Mucosa of rectum (tissue), 2 donors: Measurements from ENCODE around the gene ELAVL1.

Experiments
- H3K27ac ChIP-seq, 2 donors: one replicate each; pipeline ENCODE4 v1.7.0; 2013; ENCODE audit warnings: inconsistent platforms in 2 of 2, low read depth in 2 of 2, low read length in 2 of 2
- H3K27me3 ChIP-seq, 2 donors: one replicate each; pipeline ENCODE4 v1.7.0; 2013; ENCODE audit warnings: low read length in 2 of 2; ENCODE audit not compliant: control insufficient read depth in 2 of 2, insufficient read depth in 2 of 2
- H3K36me3 ChIP-seq, 2 donors: one replicate each; pipeline ENCODE4 v1.7.0; 2013; ENCODE audit warnings: low read length in 2 of 2; ENCODE audit not compliant: control insufficient read depth in 2 of 2, insufficient read depth in 2 of 2
- H3K4me1 ChIP-seq, 2 donors: one replicate each; pipeline ENCODE4 v1.7.0; 2013; ENCODE audit warnings: low read length in 2 of 2, mild to moderate bottlenecking in 1 of 2; ENCODE audit not compliant: control insufficient read depth in 2 of 2, insufficient read depth in 2 of 2
- H3K4me3 ChIP-seq, 2 donors: one replicate each; pipeline ENCODE4 v1.7.0; 2013; ENCODE audit warnings: low read length in 2 of 2
- H3K9ac ChIP-seq, 2 donors: one replicate each; pipeline ENCODE4 v1.7.0; 2013; ENCODE audit warnings: low read length in 2 of 2, low read depth in 1 of 2, mild to moderate bottlenecking in 1 of 2
- H3K9me3 ChIP-seq, 2 donors: one replicate each; pipeline ENCODE4 v1.7.0; 2013; ENCODE audit warnings: low read length in 2 of 2; ENCODE audit not compliant: control insufficient read depth in 2 of 2
- donor health status: healthy.
- donor health status: Normal muscosa, but diverticular disease.

The ELAVL1 gene

DNA sequence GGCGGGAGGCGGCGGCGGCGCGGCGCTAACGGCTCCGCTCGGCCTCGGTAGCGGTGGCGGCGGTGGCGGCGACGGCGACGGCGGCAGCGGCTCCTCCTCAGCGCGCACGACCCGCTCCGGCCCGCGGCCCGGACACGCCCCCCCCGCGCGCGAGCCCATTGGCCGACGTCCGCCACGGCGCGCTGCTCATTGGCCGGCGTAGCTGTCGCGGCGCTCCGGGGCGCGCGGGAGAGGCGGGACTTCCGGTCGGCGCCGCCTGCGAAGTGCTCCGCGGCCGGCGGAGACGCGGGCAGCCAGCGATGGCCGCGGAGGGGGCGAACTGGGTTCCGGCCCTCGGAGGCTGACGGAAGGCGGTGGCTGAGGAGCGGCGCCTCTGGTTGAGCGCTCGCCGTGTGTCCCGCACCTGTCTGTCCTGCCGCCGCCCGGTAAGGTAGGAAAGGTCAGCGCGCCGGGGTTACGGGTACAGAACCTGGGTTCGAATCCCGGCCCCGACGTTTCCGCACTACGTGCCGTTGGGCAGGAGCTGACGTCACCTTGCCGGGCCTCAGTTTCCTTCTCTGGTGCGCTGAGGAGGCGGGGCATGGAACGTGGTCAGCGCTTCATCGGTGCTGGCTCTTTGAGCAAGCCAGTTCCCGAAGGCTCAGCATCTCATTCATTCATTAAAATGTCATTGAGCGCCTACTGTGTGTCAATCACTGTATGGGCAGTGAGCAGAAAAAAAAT, at the start of gene ELAVL1:
Gene ELAVL1, minus strand, starts transcription at position 108 of the 723 bp plus-strand sequence. CDS start 13,826 bp downstream, outside the sequence.
- Histone ChIP-seq H3K4me1 (peaks cover 22 to 31% of the 10 kb centered on the region in 2 donors), H3K9ac (peak within 1 kb of the TSS; percentile 80 to 89), H3K27ac (peak within 1 kb of the TSS; percentile 77), H3K9me3 (no peaks in the 10 kb centered on the region), H3K36me3 (no peaks in the 10 kb centered on the region), H3K4me3 (peak within 1 kb of the TSS; percentile 87 to 88), H3K27me3 (no peaks in the 10 kb centered on the region)

DNA sequence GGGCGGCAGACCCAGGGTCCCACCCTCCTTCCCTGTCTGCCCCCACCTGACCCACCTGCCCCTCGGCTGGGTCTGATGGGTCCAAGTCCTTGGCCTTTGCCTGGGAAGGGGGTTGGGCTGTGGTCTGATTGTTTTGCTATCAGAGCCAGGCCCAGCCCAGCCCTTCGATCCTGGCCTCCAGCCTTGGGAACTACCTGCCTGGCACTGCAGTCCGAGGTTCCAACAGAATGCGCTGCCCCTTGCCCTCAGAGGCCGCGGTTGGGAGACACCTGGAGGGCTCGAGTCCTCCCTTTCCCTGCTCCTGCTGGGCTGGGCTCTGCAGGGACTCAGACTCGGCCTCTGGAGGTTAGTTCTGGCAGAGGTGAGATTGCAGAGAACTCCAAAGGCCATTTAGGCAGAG, 48.7 kb upstream of the ELAVL1 start:
- H3K9me3 ChIP-seq: no peaks in the 10 kb centered on the region

DNA sequence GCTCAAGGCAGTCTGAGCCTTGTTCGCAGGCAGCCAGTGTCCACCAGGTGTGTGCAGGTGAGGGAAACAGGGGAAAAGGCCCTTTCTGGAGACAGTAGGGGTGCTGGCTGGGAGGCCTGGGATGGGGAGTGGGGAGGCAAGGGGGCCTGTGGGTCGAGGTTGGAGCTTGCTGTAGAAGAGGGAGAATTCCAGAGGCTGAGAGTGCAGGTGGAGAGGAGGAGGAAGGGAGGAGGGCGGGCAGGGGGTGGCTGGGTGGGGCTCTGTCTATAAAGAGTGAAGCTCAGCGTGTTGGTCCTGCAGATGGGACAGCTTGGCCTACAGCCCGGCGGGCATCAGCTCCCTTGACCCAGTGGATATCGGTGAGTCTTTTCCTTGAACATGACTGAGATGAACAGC, 47.0 kb upstream of the ELAVL1 start, which contains the start of gene CCL25:
Gene CCL25, plus strand, starts transcription at position 297 of the 396 bp plus-strand sequence. CDS start 290 bp downstream, outside the sequence.
- Histone ChIP-seq H3K4me1 (peaks cover 0 to 6% of the 10 kb centered on the region in 2 donors), H3K9ac (no peak within 1 kb of the TSS), H3K27ac (no peak within 1 kb of the TSS), H3K36me3 (no peaks in the 10 kb centered on the region), H3K27me3 (no peaks in the 10 kb centered on the region), H3K4me3 (no peak within 1 kb of the TSS), H3K9me3 (no peaks in the 10 kb centered on the region)

More for the DNA sequence above, 48.7 kb upstream of the ELAVL1 start:
- no peak overlapping the region for H3K4me3 ChIP-seq
- no peak overlapping the region for H3K9ac ChIP-seq
- H3K36me3 ChIP-seq: no peaks in the 10 kb centered on the region
- H3K27ac ChIP-seq: no peak overlapping the region
- H3K4me1 ChIP-seq: peaks cover 0 to 6% of the 10 kb centered on the region in 2 donors
- H3K27me3 ChIP-seq: no peaks in the 10 kb centered on the region

DNA sequence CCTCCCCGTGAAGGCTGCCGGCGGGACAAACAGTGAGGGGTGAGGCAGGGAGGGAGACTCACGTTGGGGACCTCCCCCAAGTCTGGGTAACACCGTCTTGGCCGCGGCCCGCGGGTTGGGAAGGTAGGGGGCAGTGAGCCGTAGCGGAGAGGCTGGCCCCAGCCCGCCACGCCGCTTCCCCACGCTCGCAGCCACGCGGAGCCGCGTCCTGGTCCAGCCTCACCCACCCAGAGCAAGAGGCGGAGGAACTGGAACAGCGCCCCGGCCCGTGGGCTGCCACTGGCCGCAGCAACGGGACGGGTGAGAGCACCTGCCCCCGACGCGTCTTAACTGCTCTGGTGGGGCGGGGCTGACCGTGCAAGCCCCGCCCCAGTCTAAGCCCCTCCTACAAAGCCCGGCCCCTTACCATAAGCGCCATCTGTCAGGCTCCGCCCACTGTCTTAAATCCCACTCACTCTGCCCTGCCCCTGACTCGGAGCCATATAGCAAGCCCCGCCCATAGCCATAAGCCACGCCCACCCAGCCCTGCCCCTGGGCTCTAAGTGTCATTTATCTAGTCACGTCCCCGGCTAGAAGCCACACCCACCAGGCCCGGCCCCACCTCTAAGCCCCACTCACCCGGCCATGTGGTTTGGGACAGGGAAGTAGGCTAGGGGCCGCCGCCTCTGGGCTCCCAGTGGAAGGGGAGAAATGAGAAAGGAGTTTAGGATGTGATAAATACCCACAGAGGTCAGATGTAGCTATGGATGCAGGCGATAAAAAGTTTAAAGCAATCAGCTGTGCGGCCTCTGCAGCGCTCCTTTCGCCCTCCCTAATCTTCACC, 45.0 kb upstream of the ELAVL1 start:
- no peaks in the 10 kb centered on the region for H3K9me3 ChIP-seq
- no peak overlapping the region for H3K27ac ChIP-seq
- no peaks in the 10 kb centered on the region for H3K36me3 ChIP-seq
- H3K9ac ChIP-seq: no peak overlapping the region
- peak overlapping the region; percentile 3 to 16 for H3K4me3 ChIP-seq
- H3K27me3 ChIP-seq: no peaks in the 10 kb centered on the region
- H3K4me1 ChIP-seq: peaks cover 0 to 6% of the 10 kb centered on the region in 2 donors

DNA sequence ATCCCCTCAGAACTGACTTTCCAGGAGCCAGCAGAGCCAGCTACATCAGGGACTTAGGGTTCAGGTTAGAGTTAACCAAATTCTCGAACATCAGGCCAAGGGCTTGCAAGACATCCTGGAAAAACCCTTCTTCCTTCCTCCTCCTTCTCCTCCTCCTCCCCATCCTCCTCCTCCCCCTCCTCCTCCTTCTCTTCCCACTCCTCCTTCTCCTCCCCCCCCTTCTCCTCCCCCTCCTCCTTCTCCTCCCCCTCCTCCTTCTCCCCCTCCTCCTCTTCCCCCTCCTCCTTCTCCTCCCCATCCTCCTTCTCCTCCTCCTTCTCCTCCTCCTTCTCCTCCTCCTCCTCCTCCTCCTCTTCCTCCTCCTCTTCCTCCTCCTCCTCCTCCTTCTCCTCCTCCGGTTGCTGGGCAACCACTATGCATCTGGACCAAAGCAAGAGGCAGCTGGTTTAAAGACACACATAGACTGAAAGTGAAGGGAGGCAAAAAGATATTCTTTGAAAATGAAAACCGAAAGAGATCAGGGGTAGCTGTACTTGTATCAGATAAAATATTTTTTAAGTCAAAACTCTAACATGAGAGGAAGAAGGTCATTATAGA, 41.2 kb upstream of the ELAVL1 start:
- H3K9ac ChIP-seq: no peak overlapping the region
- peaks cover 0 to 6% of the 10 kb centered on the region in 2 donors for H3K4me1 ChIP-seq
- H3K4me3 ChIP-seq: no peak overlapping the region
- no peak overlapping the region for H3K27ac ChIP-seq
- H3K36me3 ChIP-seq: no peaks in the 10 kb centered on the region
- no peaks in the 10 kb centered on the region for H3K9me3 ChIP-seq
- H3K27me3 ChIP-seq: no peaks in the 10 kb centered on the region

DNA sequence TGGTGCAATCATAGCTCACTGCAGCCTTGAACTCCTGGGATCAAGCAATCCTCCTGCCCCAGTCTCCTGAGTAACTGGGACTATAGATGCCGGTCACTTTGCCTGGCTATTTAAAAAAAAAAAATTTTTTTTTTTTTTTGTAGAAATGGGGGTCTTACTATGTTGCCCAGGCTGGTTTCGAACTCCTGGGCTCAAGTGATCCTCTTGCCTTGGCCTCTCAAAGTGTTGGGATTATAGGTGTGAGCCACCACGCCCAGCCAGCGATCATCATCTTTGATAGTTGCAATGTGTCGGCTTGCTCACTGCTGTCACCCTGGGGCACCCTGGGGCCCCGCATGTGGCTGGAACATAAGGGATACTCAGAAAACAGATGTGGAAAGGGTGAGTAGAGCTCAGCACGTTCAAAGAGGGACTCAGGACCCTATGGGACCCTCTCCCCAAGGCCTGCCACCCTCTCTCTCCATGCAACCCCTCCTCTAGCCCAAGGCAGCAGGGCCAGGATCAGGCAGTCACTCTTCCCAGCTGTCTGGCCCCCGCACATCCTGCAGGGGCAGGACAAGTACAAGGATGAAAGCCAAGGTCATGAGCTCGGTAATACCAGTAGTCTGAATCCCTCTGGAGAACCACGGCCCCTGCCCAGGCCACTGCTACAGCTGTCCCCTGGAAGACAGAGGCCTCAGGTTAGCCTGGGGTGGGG, 40.6 kb upstream of the ELAVL1 start:
- H3K4me1 ChIP-seq: peaks cover 0 to 6% of the 10 kb centered on the region in 2 donors
- no peak overlapping the region for H3K27ac ChIP-seq
- H3K36me3 ChIP-seq: no peaks in the 10 kb centered on the region
- H3K4me3 ChIP-seq: no peak overlapping the region
- no peak overlapping the region for H3K9ac ChIP-seq
- no peaks in the 10 kb centered on the region for H3K9me3 ChIP-seq
- no peaks in the 10 kb centered on the region for H3K27me3 ChIP-seq

DNA sequence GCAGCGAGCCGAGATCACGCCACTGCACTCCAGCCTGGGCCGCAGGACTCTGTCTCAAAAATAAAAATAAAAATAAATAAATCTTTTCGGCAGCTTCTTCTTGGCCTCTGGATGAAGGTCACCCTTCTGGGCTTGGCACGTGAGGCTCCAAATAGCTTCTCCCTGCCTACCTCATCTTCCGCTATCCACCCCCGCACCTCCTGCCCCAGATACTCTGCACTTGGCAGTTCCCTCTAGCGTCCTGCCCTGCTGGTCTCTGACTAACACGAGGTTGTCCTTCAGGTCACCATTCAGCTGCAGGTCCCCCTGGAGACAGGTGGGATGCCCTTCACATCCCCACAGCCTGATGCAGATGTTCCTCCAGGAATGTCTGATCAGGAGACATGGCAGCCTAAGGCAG, 38.6 kb upstream of the ELAVL1 start:
- no peaks in the 10 kb centered on the region for H3K4me1 ChIP-seq
- H3K27me3 ChIP-seq: no peaks in the 10 kb centered on the region
- no peaks in the 10 kb centered on the region for H3K9me3 ChIP-seq
- H3K9ac ChIP-seq: no peak overlapping the region
- no peaks in the 10 kb centered on the region for H3K36me3 ChIP-seq
- H3K4me3 ChIP-seq: no peak overlapping the region
- H3K27ac ChIP-seq: no peak overlapping the region

DNA sequence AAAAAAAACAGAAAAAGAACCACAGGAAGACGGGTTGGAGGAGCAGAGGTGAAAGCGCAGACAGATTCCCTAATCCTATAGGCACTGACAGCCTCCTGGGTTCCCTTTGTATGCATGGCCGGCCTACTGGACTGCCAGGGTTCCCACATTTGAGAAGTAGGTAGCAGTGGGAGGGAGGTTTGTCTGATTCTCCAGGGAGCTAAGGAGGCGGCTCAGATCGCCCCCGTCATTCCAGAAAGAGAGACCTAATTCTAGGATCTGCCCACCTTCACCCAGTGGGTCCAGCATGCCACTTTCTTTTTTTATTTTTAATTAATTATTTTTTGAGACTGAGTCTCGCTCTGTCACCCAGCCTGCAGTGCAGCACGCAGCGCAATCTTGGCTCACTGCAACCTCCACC, 37.5 kb upstream of the ELAVL1 start:
- H3K9ac ChIP-seq: no peak overlapping the region
- H3K9me3 ChIP-seq: no peaks in the 10 kb centered on the region
- no peak overlapping the region for H3K4me3 ChIP-seq
- H3K27ac ChIP-seq: no peak overlapping the region
- H3K36me3 ChIP-seq: no peaks in the 10 kb centered on the region
- H3K27me3 ChIP-seq: no peaks in the 10 kb centered on the region
- no peaks in the 10 kb centered on the region for H3K4me1 ChIP-seq

DNA sequence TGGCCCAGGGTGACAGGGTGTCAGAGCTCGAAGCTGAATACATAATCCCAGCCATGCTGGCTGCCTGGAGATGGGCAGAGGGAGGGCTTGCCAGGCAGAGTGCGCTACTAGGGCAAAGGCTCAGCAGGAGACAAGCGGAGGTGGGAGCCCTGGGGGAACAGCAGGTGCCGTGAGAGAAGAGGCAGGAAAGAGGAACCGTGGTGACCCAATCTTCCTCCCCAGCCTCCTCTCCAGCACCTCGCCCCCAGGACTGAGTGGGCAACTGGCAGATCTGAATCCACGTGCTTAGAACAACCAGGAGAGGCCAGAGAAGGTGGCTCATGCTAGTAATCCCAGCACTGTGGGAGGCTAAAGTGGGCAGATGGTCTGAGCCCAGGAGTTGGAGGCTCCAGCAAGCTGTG, 36.1 kb upstream of the ELAVL1 start:
- Histone ChIP-seq H3K9me3 (no peaks in the 10 kb centered on the region), H3K27me3 (no peaks in the 10 kb centered on the region), H3K4me1 (no peaks in the 10 kb centered on the region), H3K9ac (no peak overlapping the region), H3K36me3 (no peaks in the 10 kb centered on the region), H3K4me3 (no peak overlapping the region), H3K27ac (no peak overlapping the region)
